Sigmoid colon (tissue), 4 donors: ENCODE measurements around the gene CORO1C.

ENCODE experiments used
- POLR2AphosphoS5 ChIP-seq, 4 donors: sonication (generic); formaldehyde crosslinking; IDR thresholded peaks; one replicate each; pipeline ENCODE4 v1.6.1; 2017; ENCODE audit warnings: antibody characterized with exemption in 4 of 4
- TF ChIP-seq, protein P1 (sequence below), 4 experiments: fragments of 450-650 bp in 3 of 4; fragments of 200-600 bp in 1 of 4; IDR thresholded peaks; one replicate each; pipeline ENCODE4 v1.5.1; 2016 to 2019; ENCODE audit warnings: antibody characterized with exemption in 4 of 4, mild to moderate bottlenecking in 3 of 4, moderate library complexity in 2 of 4

DNA sequence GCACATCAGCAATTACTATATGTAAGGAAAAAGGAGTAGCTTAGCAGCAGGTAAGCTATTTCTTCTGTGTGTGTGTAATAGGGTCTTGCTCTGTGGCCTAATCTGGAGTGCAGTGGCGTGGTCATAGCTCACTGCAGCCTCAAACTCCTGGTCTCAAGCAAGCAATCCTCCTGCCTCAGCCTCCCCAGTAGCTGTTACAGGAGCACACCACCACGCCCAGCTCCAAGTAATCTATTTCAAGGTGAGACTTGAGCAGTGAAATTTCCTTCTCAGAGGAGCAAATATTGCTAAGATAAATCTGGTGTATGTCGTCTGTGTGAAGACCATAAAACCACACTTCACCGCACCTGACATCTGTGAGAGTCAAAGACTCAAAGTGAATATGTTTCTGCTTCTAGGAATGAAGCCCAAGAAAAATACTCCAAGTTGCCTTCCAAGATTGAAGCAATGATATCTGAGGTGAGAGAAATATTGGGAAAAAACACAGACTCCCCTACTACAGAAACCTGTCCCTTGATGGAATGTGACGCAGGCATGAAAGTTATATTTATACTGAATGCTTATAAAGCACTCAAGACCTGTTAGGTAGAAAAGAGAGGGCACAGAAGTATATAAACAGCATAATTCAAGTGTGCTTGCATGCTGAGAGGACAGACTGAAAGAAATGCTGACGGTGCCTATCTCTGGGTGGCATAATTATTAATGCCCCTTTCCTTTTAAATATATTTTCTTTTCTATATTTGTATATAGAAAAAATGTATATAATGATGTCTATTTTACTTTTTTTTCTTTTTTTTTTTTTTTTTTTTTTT lies 95.1 kb downstream of the CORO1C start:
- TF ChIP-seq, protein P1, sequence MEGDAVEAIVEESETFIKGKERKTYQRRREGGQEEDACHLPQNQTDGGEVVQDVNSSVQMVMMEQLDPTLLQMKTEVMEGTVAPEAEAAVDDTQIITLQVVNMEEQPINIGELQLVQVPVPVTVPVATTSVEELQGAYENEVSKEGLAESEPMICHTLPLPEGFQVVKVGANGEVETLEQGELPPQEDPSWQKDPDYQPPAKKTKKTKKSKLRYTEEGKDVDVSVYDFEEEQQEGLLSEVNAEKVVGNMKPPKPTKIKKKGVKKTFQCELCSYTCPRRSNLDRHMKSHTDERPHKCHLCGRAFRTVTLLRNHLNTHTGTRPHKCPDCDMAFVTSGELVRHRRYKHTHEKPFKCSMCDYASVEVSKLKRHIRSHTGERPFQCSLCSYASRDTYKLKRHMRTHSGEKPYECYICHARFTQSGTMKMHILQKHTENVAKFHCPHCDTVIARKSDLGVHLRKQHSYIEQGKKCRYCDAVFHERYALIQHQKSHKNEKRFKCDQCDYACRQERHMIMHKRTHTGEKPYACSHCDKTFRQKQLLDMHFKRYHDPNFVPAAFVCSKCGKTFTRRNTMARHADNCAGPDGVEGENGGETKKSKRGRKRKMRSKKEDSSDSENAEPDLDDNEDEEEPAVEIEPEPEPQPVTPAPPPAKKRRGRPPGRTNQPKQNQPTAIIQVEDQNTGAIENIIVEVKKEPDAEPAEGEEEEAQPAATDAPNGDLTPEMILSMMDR (IDR thresholded peaks at IDR 0.05), result no peak
- no peak for TF ChIP-seq POLR2AphosphoS5 (IDR thresholded peaks at IDR 0.05)
